Brain microvascular endothelial cell (primary cell): ENCODE data around the gene CCDC93.

Source experiments
- DNase-seq: peaks from one replicate; pipeline ENCODE4 v3.0.0-alpha.2; 2020
- H3K27ac ChIP-seq: fragments of 250-450 bp; sonication (Bioruptor Pico); 2 replicates; pipeline ENCODE4 v1.5.1; 2020; ENCODE audit warnings: mild to moderate bottlenecking, moderate library complexity
- H3K27me3 ChIP-seq: fragments of 250-450 bp; sonication (Bioruptor Pico); replicated peaks from 2 replicates; pipeline ENCODE4 v1.5.1; 2020; ENCODE audit warnings: mild to moderate bottlenecking
- H3K36me3 ChIP-seq: fragments of 250-450 bp; sonication (Bioruptor Pico); replicated peaks from 2 replicates; pipeline ENCODE4 v1.5.1; 2020; ENCODE audit warnings: mild to moderate bottlenecking
- H3K4me3 ChIP-seq: 2 replicates; pipeline ENCODE4 v1.5.1; 2011; ENCODE audit warnings: low read depth, mild to moderate bottlenecking, control low read depth, low read length, moderate library complexity
- in situ Hi-C: cut with HindIII; loops from 2 replicates; pipeline ENCODE4 v1.10.0; 2017; ENCODE audit warnings: low sequenced_read_pairs, low pct_ligation_motif_present
- TF ChIP-seq, protein P1 (sequence below): IDR thresholded peaks from 2 replicates; pipeline ENCODE4 v1.5.1; 2011; ENCODE audit warnings: low read depth, mild to moderate bottlenecking, moderate library complexity, low read length, control low read depth, inconsistent platforms; ENCODE audit errors: missing control alignments

The CCDC93 gene

DNA sequence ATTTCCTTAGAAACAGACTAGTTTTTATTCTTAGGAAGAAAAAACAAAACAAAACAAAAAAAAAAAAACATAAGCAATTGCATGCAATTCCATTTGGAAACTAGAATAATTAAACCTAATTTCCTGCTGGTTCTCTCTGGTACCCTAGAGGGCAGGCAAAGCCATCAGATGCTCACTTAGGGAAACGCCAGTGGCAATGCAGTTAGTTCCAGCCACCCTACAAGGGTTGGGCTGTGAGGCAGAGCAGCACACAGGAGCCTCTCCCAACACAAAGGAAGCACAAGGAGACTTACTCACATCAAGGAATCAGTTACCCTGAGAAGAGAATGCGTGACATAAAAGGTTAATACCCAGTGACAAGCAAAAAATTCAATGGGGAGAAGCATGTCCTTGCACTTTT, 28.8 kb downstream of the CCDC93 start:
- Histone ChIP-seq H3K27me3 (no peaks in the 10 kb centered on the region), H3K4me3 (no peak overlapping the region), H3K27ac (no peak overlapping the region), H3K36me3 (peaks cover 11% of the 10 kb centered on the region)
- DNase-seq = no peak
- in situ Hi-C loops = no loop called here
- TF ChIP-seq, protein P1, sequence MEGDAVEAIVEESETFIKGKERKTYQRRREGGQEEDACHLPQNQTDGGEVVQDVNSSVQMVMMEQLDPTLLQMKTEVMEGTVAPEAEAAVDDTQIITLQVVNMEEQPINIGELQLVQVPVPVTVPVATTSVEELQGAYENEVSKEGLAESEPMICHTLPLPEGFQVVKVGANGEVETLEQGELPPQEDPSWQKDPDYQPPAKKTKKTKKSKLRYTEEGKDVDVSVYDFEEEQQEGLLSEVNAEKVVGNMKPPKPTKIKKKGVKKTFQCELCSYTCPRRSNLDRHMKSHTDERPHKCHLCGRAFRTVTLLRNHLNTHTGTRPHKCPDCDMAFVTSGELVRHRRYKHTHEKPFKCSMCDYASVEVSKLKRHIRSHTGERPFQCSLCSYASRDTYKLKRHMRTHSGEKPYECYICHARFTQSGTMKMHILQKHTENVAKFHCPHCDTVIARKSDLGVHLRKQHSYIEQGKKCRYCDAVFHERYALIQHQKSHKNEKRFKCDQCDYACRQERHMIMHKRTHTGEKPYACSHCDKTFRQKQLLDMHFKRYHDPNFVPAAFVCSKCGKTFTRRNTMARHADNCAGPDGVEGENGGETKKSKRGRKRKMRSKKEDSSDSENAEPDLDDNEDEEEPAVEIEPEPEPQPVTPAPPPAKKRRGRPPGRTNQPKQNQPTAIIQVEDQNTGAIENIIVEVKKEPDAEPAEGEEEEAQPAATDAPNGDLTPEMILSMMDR = peak; percentile 12

DNA sequence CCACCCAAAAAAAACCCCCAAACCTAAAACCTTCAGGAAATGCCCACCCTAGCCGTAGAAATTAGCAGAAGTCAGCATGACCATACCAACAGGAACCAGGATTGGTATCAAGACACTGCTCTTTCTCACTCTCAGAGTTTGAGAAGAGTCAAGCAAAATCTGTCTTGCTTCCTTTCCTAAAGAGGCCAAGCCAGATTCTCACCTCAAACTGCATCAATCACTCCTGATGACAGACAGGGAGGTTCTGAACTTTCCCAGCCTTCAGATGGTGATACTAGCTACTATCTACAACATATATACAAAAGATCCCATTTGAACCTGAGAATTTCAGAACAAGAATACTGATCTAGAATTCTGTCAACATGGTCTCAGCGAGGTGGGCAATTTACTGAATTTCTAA, 29.7 kb downstream of the CCDC93 start:
- TF ChIP-seq, protein P1 = no peak
- Histone ChIP-seq H3K27me3 (no peaks in the 10 kb centered on the region), H3K36me3 (peaks cover 7% of the 10 kb centered on the region), H3K27ac (no peak overlapping the region), H3K4me3 (no peak overlapping the region)
- in situ Hi-C loops = no loop called here
- no peak for DNase-seq

DNA sequence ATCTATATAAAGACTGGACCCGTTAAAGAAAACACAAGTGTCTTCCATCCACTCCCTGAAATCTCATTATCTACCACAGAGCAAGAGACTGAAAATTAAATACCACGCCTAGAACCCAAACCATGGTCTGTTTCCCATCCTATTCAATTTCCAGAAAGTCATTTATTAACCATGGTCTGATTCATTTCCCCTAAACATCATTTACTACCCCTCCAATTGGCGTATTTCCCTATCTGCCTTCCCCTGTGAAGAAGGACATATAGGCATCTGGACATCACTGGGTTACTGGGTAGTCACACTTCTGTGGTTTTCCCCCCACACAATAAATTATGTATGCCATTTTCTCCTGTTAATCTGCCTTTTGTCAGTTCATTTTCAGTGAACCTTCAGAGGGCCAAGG, 30.8 kb downstream of the CCDC93 start:
- H3K27ac ChIP-seq = no peak overlapping the region
- DNase-seq = no peak

DNA sequence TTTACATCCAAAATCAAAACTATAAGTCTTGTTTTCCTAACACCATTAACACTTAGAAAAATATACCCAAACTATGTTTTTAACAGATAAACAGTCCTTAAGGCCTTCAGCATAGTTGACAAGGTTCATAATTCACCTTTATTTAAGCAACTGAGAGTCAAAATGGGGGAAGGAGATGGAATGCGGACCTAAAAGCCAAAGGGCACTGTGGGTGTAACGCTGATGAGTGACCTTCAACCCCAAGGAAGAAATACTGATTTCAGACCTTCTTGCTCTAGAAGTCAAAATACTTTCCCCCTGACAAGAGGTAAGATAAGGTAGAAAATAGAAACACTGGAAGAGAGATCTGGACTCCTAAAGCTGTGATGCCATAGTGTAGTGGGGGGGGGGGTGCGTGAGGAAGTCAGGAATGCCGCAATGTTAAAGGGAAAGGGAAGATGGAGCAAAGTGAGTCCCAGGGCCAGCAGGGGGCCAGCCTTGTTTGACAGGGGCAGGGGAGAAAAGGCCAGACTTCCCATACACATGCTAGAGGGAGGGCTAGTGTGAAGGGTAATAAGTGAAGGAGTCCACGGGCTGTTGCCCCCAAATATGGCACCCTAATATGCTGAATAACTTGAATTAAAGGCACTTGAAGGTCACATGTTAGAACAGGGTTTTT, 31.4 kb downstream of the CCDC93 start:
- Histone ChIP-seq H3K36me3 (peaks cover 11% of the 10 kb centered on the region), H3K27ac (peak overlapping the region; percentile 97), H3K4me3 (no peak overlapping the region), H3K27me3 (no peaks in the 10 kb centered on the region)
- in situ Hi-C loops = no loop called here
- DNase-seq = no peak
- TF ChIP-seq, protein P1 = peak; percentile 28

More for the DNA sequence above, 30.8 kb downstream of the CCDC93 start:
- H3K36me3 ChIP-seq = peaks cover 7% of the 10 kb centered on the region
- in situ Hi-C loops = no loop called here
- H3K4me3 ChIP-seq = no peak overlapping the region
- H3K27me3 ChIP-seq = no peaks in the 10 kb centered on the region
- TF ChIP-seq, protein P1 = no peak

DNA sequence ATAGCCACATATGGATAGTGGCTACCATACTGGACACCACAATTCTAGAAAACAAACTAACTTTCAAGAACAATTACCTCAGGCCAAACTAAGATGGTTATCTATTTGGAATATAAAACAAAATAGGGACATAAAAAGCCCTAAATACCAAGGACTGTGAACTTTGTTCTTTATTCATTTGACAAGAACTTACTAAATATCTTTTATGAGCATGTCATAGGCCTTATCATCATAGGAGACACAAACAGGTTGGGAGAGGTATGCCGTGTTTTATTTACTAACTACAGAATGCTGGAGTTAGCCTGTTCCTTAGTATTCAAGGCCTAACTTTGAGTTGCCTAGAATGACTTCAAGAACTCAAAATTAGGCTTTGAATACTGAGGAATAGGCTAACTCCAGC, 32.1 kb downstream of the CCDC93 start:
- TF ChIP-seq, protein P1 = no peak
- Histone ChIP-seq H3K27ac (peak overlapping the region; percentile 97), H3K27me3 (no peaks in the 10 kb centered on the region), H3K4me3 (no peak overlapping the region), H3K36me3 (peaks cover 15% of the 10 kb centered on the region)
- DNase-seq = no peak
- in situ Hi-C loops = no loop called here
